Left lung (tissue), 10 donors: ENCODE data around the gene NDUFAF4. TPM values are rescaled to one million over a fixed set of nuclear protein-coding genes. Genes with fewer than 3 reads are reported as not detected.

Source experiments
- ATAC-seq: fragments of 200-7000 bp; cut with Tn5 transposase; one replicate; pipeline ENCODE4 v1.9.1; 2020; ENCODE audit warnings: moderate library complexity
- DNase-seq, 4 donors: peaks; one replicate each; pipeline ENCODE4 v3.0.0-alpha.2; 2013 to 2020
- H3K27ac ChIP-seq, 2 donors: fragments of 200-600 bp; sonication (generic) in 1 of 2; one replicate each; pipeline versions ENCODE4 v1.5.0 to v1.8.0; 2020 to 2021
- H3K27me3 ChIP-seq, 2 donors: fragments of 200-600 bp; sonication (generic) in 1 of 2; one replicate each; pipeline versions ENCODE4 v1.5.0 to v1.8.0; 2020 to 2021
- H3K36me3 ChIP-seq, 2 donors: fragments of 200-600 bp; sonication (generic) in 1 of 2; one replicate each; pipeline versions ENCODE4 v1.5.0 to v1.8.0; 2020 to 2021
- H3K4me1 ChIP-seq, 2 donors: fragments of 200-600 bp; one replicate each; pipeline ENCODE4 v1.8.0; 2021
- H3K4me3 ChIP-seq, 2 donors: fragments of 200-600 bp; sonication (generic) in 1 of 2; one replicate each; pipeline versions ENCODE4 v1.5.0 to v1.8.0; 2020 to 2021; ENCODE audit warnings: mild to moderate bottlenecking in 1 of 2
- H3K9me3 ChIP-seq, 2 donors: fragments of 200-600 bp; sonication (generic) in 1 of 2; one replicate each; pipeline versions ENCODE4 v1.5.0 to v1.8.0; 2020 to 2021
- CTCF ChIP-seq, 2 donors: fragments of 200-600 bp; sonication (generic) in 1 of 2; IDR thresholded peaks; one replicate each; pipeline versions ENCODE4 v1.5.0 to v1.8.0; 2021; ENCODE audit warnings: antibody characterized with exemption in 2 of 2
- intact Hi-C, 2 donors: fragments of 100-400 bp; cut with DNase I; formaldehyde crosslinking; loops; one replicate each; pipeline versions ENCODE4 v1.11.2 to v1.14.2; 2022
- polyA plus RNA-seq, 6 donors: library from polyadenylated mRNA; unstranded; fragments of 120-200 nt; gene quantifications; one replicate each; pipeline ENCODE4 v1.2.1, GENCODE V29; 2013; ENCODE audit not compliant: insufficient read length in 6 of 6
- total RNA-seq, 2 donors: library from RNA; stranded (reverse); fragmentation: NEBNext Ultra II Directional; extraction: Animal tissue kit (Norgen Biotek cat#: 25700); gene quantifications; one replicate each; pipeline ENCODE4 v1.2.1, GENCODE V29; 2021
- donor health status: DM: no; HTN: yes; CAD: no.
- donor health status: DM: no; HTN: no; CAD: no.

Gene NDUFAF4
- total and polyA plus RNA-seq, 8 donors = 20.2 to 29.0 (median 25.5) TPM

GRCh38 chr6:96940322-96940721 lies 42.6 kb upstream of the NDUFAF4 start:
- no peak for TF ChIP-seq CTCF (IDR thresholded peaks at IDR 0.05)
- no peaks in the 10 kb centered on the region for H3K4me1 ChIP-seq
- DNase-seq = no peak
- H3K36me3 ChIP-seq = no peaks in the 10 kb centered on the region
- H3K27me3 ChIP-seq = no peaks in the 10 kb centered on the region
- no peak overlapping the region for H3K27ac ChIP-seq
- H3K4me3 ChIP-seq = no peak overlapping the region
- intact Hi-C loops = no loop called here
- no peak for ATAC-seq
- H3K9me3 ChIP-seq = no peaks in the 10 kb centered on the region

GRCh38 chr6:96939007-96939805 lies 41.5 kb upstream of the NDUFAF4 start:
- Histone ChIP-seq H3K9me3 (no peaks in the 10 kb centered on the region), H3K4me3 (no peak overlapping the region), H3K27ac (no peak overlapping the region), H3K4me1 (no peaks in the 10 kb centered on the region), H3K36me3 (no peaks in the 10 kb centered on the region), H3K27me3 (no peaks in the 10 kb centered on the region)
- ATAC-seq = no peak
- no peak for TF ChIP-seq CTCF (IDR thresholded peaks at IDR 0.05)
- intact Hi-C loops = no loop called here
- no peak for DNase-seq

- DNase-seq (no peak), ATAC-seq (no peak)
- no peaks in the 10 kb centered on the region for H3K27me3 ChIP-seq
- no peaks in the 10 kb centered on the region for H3K36me3 ChIP-seq
- H3K4me3 ChIP-seq = no peak overlapping the region
- no peak for TF ChIP-seq CTCF (IDR thresholded peaks at IDR 0.05)
- H3K9me3 ChIP-seq = no peaks in the 10 kb centered on the region
- intact Hi-C loops = no loop called here
- no peaks in the 10 kb centered on the region for H3K4me1 ChIP-seq
- H3K27ac ChIP-seq = no peak overlapping the region
These were observed 36.4 kb upstream of the NDUFAF4 start for GRCh38 chr6:96934087-96934486.

- no peak overlapping the region for H3K4me3 ChIP-seq
- H3K4me1 ChIP-seq = no peaks in the 10 kb centered on the region
- TF ChIP-seq CTCF (IDR thresholded peaks at IDR 0.05) = no peak
- H3K27me3 ChIP-seq = no peaks in the 10 kb centered on the region
- intact Hi-C loops = no loop called here
- ATAC-seq (no peak), DNase-seq (no peak)
- H3K36me3 ChIP-seq = no peaks in the 10 kb centered on the region
- H3K9me3 ChIP-seq = no peaks in the 10 kb centered on the region
- no peak overlapping the region for H3K27ac ChIP-seq
These were observed 33.5 kb upstream of the NDUFAF4 start for GRCh38 chr6:96931198-96931597.

GRCh38 chr6:96929741-96930140 lies 32.0 kb upstream of the NDUFAF4 start:
- no peaks in the 10 kb centered on the region for H3K9me3 ChIP-seq
- H3K27me3 ChIP-seq = peaks cover 0 to 10% of the 10 kb centered on the region in 2 donors
- intact Hi-C loops = no loop called here
- no peaks in the 10 kb centered on the region for H3K36me3 ChIP-seq
- no peak for DNase-seq
- peaks cover 0 to 8% of the 10 kb centered on the region in 2 donors for H3K4me1 ChIP-seq
- ATAC-seq = no peak
- H3K4me3 ChIP-seq = no peak overlapping the region
- TF ChIP-seq CTCF (IDR thresholded peaks at IDR 0.05) = no peak
- no peak overlapping the region for H3K27ac ChIP-seq
